ENCODE results near the gene COX6A2. TPM values are rescaled to one million over a fixed set of nuclear protein-coding genes. Genes with fewer than 3 reads are reported as not detected.

The COX6A2 gene
- polyA plus RNA-seq, 3 donors from 2014 or later, result 1.5 to 1.8 TPM; not detected in 1

DNA sequence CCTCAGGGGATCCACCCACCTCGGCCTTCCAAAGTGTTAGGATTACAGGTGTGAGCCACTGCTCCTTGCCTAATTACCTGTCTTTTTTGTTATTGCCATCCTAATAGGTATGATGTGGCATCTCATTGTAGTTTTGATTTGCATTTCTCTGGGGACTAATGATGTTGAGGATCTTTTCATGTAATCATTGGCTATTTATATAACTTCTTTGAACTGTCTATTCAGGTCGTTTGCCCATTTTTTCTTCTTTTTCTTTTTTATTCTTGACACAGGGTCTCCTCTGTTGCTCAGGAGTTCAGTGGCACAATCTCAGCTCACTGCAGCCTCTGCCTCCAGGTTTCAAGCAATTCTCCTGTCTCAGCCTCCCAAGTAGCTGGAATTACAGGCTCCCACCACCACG is 42.5 kb upstream of the COX6A2 start:
- Mint-ChIP-seq H3K4me1 (peaks cover 0 to 11% of the 10 kb centered on the region in 2 donors), H3K27me3 (ENCODE audit: low read depth in 3 of 3) (peaks cover 5 to 17% (median 12%) of the 10 kb centered on the region in 3 donors), H3K36me3 (peaks cover 0 to 6% (median 6%) of the 10 kb centered on the region in 3 donors), H3K27ac (no peak overlapping the region), H3K4me3 (no peak overlapping the region), H3K9me3 (peaks cover 0 to 2% (median 0%) of the 10 kb centered on the region in 6 donors)
- no peak for DNase-seq

- no peak for DNase-seq
- peaks cover 7 to 8% (median 7%) of the 10 kb centered on the region in 3 donors for H3K27me3 Mint-ChIP-seq (ENCODE audit: low read depth in 3 of 3)
- no peaks in the 10 kb centered on the region for H3K9me3 Mint-ChIP-seq
- no peak overlapping the region for H3K27ac Mint-ChIP-seq
- H3K4me1 Mint-ChIP-seq, result peaks cover 0 to 9% of the 10 kb centered on the region in 2 donors
- H3K36me3 Mint-ChIP-seq, result peaks cover 2 to 17% (median 16%) of the 10 kb centered on the region in 3 donors
- no peak overlapping the region for H3K4me3 Mint-ChIP-seq
These were observed 39.7 kb upstream of the COX6A2 start for GRCh38 chr16:31467858-31468257.

GRCh38 chr16:31467151-31467773 is 39.1 kb upstream of the COX6A2 start:
- peaks cover 5 to 18% (median 16%) of the 10 kb centered on the region in 3 donors for H3K36me3 Mint-ChIP-seq
- peak overlapping the region in 2 of 6 donors; percentile 34 to 48 for H3K27ac Mint-ChIP-seq
- no peaks in the 10 kb centered on the region for H3K9me3 Mint-ChIP-seq
- peaks cover 0 to 4% of the 10 kb centered on the region in 2 donors for H3K4me1 Mint-ChIP-seq
- peaks cover 2 to 3% (median 3%) of the 10 kb centered on the region in 3 donors for H3K27me3 Mint-ChIP-seq (ENCODE audit: low read depth in 3 of 3)
- no peak for DNase-seq
- no peak overlapping the region for H3K4me3 Mint-ChIP-seq

DNA sequence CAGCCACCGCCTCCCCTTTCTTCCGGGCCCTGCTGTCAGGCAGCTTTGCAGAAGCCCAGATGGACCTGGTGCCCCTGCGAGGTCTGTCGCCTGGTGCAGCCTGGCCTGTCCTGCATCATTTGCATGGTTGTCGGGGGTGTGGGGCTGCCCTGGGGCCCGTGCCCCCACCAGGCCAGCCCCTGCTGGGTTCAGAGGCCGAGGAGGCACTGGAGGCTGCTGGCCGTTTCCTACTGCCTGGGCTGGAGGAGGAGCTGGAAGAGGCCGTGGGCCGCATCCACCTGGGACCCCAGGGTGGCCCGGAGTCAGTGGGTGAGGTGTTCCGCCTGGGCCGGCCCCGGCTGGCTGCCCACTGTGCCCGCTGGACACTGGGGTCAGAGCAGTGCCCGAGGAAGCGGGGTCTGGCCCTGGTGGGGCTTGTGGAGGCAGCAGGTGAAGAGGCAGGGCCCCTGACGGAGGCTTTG is 38.3 kb upstream of the COX6A2 start:
- DNase-seq, result no peak
- no peak overlapping the region for H3K27ac Mint-ChIP-seq
- no peak overlapping the region for H3K4me3 Mint-ChIP-seq
- no peaks in the 10 kb centered on the region for H3K9me3 Mint-ChIP-seq
- H3K36me3 Mint-ChIP-seq, result peaks cover 5 to 18% (median 16%) of the 10 kb centered on the region in 3 donors
- peaks cover 1 to 2% (median 2%) of the 10 kb centered on the region in 3 donors for H3K27me3 Mint-ChIP-seq (ENCODE audit: low read depth in 3 of 3)
- peaks cover 1 to 4% of the 10 kb centered on the region in 2 donors for H3K4me1 Mint-ChIP-seq

- Mint-ChIP-seq H3K27ac (no peak overlapping the region), H3K4me1 (peaks cover 3 to 7% of the 10 kb centered on the region in 2 donors), H3K4me3 (no peak overlapping the region), H3K36me3 (peaks cover 5 to 18% (median 16%) of the 10 kb centered on the region in 3 donors), H3K27me3 (ENCODE audit: low read depth in 3 of 3) (peaks cover 1 to 2% (median 2%) of the 10 kb centered on the region in 3 donors), H3K9me3 (no peaks in the 10 kb centered on the region)
- no peak for DNase-seq
These were observed 37.7 kb upstream of the COX6A2 start for GRCh38 chr16:31465788-31466370.

DNA sequence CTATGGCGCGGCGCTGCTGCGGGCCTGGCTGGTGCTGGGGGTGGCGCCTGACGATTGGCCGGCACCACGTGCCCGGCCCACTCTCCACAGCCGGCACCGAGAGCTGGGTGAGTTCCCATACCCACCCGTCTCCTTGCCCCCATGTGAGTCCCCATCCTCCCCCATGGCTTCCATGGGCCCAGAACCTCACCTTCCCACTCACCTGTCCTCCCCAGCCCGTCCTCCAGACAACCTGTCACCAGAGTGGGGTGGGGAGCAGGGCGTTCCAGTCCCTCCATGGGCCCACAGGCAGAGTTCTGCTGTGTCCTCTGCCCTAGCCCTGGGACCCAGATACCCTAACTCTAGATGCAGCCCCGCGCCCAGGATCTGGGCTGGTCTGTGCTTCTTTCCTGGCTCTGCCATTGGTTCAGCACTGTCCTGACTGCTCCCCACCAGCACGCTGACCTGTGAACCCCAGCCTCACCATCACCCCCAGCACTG is 36.7 kb upstream of the COX6A2 start:
- Mint-ChIP-seq H3K4me3 (no peak overlapping the region), H3K27me3 (ENCODE audit: low read depth in 3 of 3) (peaks cover 2 to 3% (median 2%) of the 10 kb centered on the region in 3 donors), H3K4me1 (peaks cover 11 to 17% of the 10 kb centered on the region in 2 donors), H3K9me3 (no peaks in the 10 kb centered on the region), H3K27ac (no peak overlapping the region), H3K36me3 (peaks cover 5 to 18% (median 16%) of the 10 kb centered on the region in 3 donors)
- DNase-seq, result no peak

DNA sequence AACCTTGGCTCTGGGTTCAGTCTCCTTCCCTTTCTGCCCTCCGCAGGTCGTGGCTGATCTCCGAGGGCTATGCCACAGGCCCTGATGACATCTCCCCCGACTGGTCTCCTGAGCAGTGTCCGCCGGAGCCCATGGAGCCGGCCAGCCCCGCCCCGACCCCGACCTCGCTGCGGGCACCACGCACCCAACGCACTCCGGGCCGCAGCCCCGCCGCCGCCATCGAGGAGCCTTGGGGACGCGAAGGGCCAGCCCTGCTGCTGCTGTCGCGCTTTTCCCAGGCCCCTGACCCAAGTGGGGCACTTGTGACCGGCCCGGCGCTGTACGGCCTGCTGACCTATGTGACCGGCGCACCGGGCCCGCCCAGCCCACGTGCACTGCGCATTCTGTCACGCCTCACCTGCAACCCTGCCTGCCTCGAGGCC is 36.2 kb upstream of the COX6A2 start:
- peaks cover 2 to 5% (median 4%) of the 10 kb centered on the region in 3 donors for H3K27me3 Mint-ChIP-seq (ENCODE audit: low read depth in 3 of 3)
- H3K4me1 Mint-ChIP-seq, result peaks cover 13 to 19% of the 10 kb centered on the region in 2 donors
- no peak for DNase-seq
- H3K36me3 Mint-ChIP-seq, result peaks cover 5 to 18% (median 16%) of the 10 kb centered on the region in 3 donors
- H3K27ac Mint-ChIP-seq, result peak overlapping the region in 1 of 6 donors; percentile 75
- H3K4me3 Mint-ChIP-seq, result no peak overlapping the region
- no peaks in the 10 kb centered on the region for H3K9me3 Mint-ChIP-seq

DNA sequence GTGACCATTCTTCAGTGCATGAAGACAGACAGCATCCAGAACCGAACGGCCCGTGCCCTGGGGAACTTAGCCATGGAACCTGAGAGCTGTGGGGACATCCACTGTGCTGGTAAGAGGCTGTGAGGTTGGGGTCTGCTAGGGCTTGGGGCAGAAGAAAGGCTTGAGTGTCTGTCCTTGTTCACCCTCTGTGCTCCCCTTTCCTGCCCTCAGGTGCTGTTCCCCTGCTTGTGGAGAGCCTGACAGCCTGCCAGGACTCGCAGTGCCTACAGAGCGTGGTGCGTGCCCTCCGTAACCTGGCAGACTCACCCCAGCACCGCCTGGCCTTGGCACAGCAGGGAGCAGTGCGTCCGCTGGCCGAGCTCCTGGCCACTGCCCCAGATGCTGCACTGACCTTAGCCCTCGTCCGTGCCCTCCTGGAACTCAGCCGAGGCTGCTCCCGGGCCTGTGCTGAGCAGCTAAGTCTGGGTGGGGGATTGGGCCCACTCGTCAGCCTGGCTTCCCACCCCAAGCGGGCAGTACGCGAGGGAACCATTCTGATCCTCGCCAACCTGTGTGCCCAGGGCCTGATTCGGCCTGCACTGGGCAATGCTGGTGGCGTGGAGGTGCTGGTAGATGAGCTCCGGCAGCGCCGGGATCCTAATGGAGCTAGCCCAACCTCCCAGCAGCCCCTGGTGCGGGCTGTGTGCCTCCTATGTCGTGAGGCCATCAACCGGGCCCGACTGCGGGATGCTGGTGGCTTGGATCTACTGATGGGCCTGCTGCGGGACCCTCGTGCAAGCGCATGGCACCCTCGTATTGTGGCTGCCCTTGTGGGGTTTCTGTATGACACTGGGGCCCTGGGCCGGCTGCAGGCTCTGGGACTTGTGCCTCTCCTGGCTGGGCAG is 34.0 kb upstream of the COX6A2 start:
- H3K9me3 Mint-ChIP-seq, result no peaks in the 10 kb centered on the region
- peaks cover 26 to 32% of the 10 kb centered on the region in 2 donors for H3K4me1 Mint-ChIP-seq
- H3K36me3 Mint-ChIP-seq, result peaks cover 5 to 18% (median 16%) of the 10 kb centered on the region in 3 donors
- no peak overlapping the region for H3K27ac Mint-ChIP-seq
- no peak overlapping the region for H3K4me3 Mint-ChIP-seq
- DNase-seq, result no peak
- peaks cover 2 to 16% (median 3%) of the 10 kb centered on the region in 3 donors for H3K27me3 Mint-ChIP-seq (ENCODE audit: low read depth in 3 of 3)

DNA sequence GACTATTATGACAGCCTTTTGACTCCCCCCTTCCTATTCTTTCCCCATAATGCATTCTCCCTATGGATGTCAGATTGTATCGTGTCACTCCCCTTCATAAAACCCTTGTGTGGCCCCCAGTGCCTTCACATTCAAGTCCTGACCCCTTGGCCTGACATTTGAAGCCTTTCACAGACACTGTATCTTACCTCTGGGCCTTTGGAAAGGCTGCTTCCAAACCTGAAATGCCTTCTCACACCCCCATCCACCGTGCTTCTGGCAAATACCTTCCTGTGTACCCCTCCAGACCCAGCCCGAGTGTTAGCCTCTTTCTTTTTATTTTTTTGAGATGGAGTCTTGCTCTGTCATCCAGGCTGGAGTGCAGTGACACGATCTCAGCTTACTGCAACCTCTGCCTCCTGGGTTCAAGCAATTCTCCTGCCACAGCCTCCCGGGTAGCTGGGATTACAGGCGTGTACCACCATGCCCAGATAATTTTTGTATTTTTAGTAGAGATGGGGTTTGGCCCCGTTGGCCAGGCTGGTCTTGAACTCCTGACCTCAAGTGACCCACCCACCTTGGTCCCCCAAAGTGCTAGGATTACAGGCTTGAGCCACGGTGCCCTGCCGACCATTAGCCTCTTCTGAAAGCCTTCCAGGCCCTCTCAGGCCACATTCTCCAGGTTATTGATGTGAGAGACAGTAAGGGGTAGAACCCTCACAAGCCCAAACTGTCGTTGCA is 33.2 kb upstream of the COX6A2 start:
- H3K27ac Mint-ChIP-seq, result peak overlapping the region in 4 of 6 donors; percentile 62 to 90 (median 70)
- peak overlapping the region in 4 of 5 donors; percentile 5 to 92 (median 33) for H3K4me3 Mint-ChIP-seq
- peaks cover 2 to 16% (median 3%) of the 10 kb centered on the region in 3 donors for H3K27me3 Mint-ChIP-seq (ENCODE audit: low read depth in 3 of 3)

DNA sequence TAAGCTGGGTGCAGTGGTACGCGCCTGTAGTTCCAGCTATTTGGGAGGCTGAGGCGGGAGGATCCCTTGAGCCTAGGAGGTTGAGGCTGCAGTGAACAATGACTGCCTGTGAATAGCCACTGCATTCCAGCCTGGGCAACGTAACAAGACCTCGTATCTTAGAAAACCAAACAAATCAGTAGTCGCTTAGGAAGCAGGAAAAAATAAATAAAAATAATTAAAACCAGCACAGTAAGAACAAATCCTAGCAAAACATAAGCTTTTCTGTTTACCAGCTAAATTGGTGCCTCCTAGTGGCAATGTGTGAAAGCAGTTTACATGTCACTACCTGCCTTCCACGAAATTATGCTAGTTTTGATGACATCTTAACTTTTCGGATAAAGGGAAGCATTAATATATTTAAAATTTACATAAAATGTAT is 32.4 kb upstream of the COX6A2 start:
- Mint-ChIP-seq H3K27me3 (ENCODE audit: low read depth in 3 of 3) (peaks cover 2 to 16% (median 3%) of the 10 kb centered on the region in 3 donors), H3K4me3 (peak overlapping the region; percentile 91 to 96 (median 94)), H3K27ac (peak overlapping the region; percentile 90 to 97 (median 96)), H3K9me3 (no peaks in the 10 kb centered on the region), H3K4me1 (peaks cover 39 to 44% of the 10 kb centered on the region in 2 donors), H3K36me3 (peaks cover 5 to 12% (median 10%) of the 10 kb centered on the region in 3 donors)
- DNase-seq, result peak; percentile 34 to 43 (median 37)

More for the DNA sequence above, 33.2 kb upstream of the COX6A2 start:
- no peak for DNase-seq
- H3K36me3 Mint-ChIP-seq, result peaks cover 5 to 14% (median 10%) of the 10 kb centered on the region in 3 donors
- H3K9me3 Mint-ChIP-seq, result no peaks in the 10 kb centered on the region
- H3K4me1 Mint-ChIP-seq, result peaks cover 33 to 38% of the 10 kb centered on the region in 2 donors

- H3K4me3 Mint-ChIP-seq, result peak overlapping the region; percentile 92 to 96 (median 94)
- H3K27me3 Mint-ChIP-seq (ENCODE audit: low read depth in 3 of 3), result peaks cover 2 to 16% (median 3%) of the 10 kb centered on the region in 3 donors
- DNase-seq, result peak; percentile 100
- H3K9me3 Mint-ChIP-seq, result no peaks in the 10 kb centered on the region
- peaks cover 46 to 51% of the 10 kb centered on the region in 2 donors for H3K4me1 Mint-ChIP-seq
- peak overlapping the region; percentile 94 to 98 (median 96) for H3K27ac Mint-ChIP-seq
- H3K36me3 Mint-ChIP-seq, result peaks cover 5 to 7% (median 6%) of the 10 kb centered on the region in 3 donors
These were observed 31.8 kb upstream of the COX6A2 start for GRCh38 chr16:31459687-31460581.

All from immature natural killer cell (primary cell).